Hepatocyte (in vitro differentiated cells): Measurements from ENCODE around the gene NCOA3.

Experiments
- EZH2 ChIP-seq: fragments of 200-600 bp; sonication (generic); IDR thresholded peaks from 2 replicates; pipeline ENCODE4 v1.6.1; 2016; ENCODE audit warnings: antibody characterized with exemption, mild to moderate bottlenecking, borderline replicate concordance
- TF ChIP-seq, protein P1 (sequence below): fragments of 200-600 bp; sonication (generic); IDR thresholded peaks from 2 replicates; pipeline ENCODE4 v1.5.1; 2016; ENCODE audit warnings: antibody characterized with exemption, mild to moderate bottlenecking; ENCODE audit not compliant: poor library complexity

DNA sequence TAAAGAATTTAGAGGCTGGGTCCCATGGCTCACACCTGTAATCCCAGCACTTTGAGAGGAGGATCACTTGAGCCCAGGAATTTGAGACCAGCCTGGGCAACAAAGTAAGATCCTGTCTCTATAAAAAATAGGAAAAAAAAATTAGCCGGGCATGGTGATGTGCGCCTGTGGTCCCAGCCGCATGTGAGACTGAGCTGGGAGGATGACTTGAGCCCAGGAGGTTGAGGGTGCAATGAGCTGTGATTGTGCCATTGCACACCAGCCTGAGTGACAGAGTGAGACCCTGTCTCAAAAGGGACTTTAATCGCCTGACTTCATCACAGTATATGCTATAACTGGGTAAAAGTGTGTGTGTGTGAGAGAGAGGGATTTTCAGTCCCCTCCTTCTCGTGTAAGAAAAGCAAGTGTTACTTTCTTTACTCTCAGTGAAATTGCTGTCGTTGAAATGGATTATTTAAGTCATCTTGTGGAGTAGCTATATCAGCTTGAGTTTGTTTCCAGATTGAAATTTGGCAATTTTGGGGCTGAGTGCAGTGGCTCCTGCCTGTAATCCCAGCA, 7.5 kb downstream of the NCOA3 start:
- TF ChIP-seq, protein P1, sequence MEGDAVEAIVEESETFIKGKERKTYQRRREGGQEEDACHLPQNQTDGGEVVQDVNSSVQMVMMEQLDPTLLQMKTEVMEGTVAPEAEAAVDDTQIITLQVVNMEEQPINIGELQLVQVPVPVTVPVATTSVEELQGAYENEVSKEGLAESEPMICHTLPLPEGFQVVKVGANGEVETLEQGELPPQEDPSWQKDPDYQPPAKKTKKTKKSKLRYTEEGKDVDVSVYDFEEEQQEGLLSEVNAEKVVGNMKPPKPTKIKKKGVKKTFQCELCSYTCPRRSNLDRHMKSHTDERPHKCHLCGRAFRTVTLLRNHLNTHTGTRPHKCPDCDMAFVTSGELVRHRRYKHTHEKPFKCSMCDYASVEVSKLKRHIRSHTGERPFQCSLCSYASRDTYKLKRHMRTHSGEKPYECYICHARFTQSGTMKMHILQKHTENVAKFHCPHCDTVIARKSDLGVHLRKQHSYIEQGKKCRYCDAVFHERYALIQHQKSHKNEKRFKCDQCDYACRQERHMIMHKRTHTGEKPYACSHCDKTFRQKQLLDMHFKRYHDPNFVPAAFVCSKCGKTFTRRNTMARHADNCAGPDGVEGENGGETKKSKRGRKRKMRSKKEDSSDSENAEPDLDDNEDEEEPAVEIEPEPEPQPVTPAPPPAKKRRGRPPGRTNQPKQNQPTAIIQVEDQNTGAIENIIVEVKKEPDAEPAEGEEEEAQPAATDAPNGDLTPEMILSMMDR: no peak
- no peak for TF ChIP-seq EZH2
